EH (cell line): ENCODE data around the gene C11orf24.
"Not testable (repeated sequence)": the region's sequence is repeated elsewhere in the genome, so short reads cannot be mapped to it uniquely, and the experiment has no call there.

ENCODE experiments used
- DNase-seq: peaks from one replicate; pipeline ENCODE4 v3.0.0-alpha.2; 2015; ENCODE audit warnings: low read depth

The C11orf24 gene

DNA sequence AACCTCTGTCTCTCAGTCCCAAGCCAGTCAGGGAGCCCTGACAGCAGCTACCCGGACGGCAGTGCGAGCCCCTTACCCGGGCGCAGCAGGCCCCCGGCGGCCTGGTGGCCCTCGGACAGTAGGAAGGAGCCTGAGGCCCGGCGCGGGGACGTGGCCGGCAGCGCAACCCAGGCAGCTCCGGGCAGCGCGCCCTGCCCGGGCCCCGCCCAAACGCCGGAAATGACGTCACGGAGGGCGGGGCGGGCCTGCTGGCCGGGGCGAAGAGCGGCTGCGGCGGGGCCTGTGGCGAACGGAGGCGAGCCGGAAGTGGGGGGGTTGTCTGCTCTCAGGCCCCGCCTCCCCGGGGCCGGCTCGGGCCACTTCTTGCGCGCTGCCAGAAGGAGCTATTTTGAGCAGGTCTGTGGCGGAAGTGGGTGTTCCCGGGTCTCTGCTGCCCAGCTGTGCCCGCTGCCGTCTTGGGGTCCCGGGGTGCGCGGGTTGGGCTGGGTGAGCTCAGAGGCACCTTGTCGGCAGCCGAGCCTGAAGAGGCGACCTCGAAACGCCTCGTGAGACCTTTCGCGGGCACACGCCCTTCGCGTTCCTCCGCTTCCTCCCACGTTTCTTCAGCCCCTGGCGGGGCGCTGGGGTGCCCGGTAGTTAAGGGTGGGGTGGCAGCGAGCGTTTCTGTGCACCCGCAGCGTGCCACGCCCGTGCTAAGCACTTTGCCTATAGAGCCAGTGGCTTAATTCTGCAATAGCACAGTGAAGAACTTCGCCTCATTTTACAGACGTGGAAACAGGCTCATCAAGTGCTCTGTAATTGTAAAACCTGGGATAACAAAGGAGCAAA is at the start of gene C11orf24:
C11orf24 (minus strand) TSS at position 193 of the 828 bp plus-strand sequence. CDS start 8,206 bp downstream, outside the sequence.
- DNase-seq = peak; percentile 95

DNA sequence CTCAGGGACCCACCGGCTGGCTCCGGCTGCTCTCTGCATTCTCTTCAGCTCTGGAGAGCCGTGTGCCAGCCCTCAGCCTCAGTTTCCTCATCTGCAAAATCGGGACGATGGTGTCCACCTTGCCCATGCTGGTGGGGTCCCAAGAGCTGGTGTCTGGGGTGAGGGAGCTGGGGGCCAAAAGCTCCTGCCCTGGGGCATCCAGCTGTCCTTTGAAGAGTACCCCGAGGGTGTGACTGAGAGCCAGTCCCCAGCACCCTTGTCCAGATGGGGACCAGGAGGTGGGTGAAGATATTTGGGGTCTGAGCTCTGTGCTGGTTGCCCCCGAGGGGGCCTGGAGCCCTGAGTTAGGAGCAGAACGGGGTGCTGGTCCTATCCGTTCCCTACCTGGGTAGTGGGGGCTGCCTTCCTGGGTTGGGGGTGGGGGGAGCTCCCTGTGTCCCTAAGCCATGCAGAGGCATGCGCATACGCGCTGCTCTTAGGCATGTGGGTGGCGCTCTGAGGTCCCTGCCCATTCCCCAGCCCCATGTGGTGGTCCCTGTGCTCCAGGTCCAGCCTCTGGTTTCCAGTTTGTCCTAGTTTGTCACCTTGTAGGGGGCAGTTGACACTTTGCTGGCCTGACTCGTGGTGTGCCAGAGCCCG is 45.5 kb upstream of the C11orf24 start:
- no peak for DNase-seq

DNA sequence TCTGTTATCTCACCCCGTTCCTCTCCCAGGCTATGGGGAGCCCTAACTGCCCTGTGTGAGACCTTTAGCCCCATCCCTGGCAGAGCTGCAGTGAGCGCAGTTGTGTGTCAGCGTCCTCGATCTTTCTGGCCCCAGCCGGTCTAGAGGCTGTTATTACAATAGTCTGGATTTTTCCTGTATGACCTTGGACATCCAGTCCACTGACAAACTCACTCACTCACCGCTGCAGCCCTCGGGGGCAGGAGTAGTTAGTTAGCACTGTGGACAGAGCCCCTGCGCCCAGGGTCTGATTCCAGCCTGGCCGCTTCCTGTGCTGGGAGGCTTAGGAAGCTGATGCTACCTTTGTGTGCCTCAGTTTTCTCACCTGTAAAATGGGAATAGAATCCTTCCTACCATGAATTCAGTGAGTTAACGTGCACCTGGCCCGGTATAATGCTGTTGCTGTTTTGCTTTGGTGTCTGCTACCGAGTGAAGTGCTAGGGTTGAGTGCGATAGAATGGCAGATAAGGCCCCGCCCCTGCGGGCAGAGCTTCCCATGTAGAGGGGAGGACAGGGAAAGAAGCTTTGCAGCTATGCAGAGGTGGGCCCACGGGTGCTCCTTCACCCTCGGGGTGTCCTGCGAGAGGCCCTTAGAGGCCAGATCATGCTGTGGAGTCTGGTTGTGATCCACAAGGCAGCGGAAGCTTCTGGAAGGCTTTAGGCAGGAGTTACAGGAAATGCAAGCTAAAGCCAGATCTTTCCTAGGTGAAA is 43.6 kb upstream of the C11orf24 start:
- DNase-seq = peak; percentile 37

DNA sequence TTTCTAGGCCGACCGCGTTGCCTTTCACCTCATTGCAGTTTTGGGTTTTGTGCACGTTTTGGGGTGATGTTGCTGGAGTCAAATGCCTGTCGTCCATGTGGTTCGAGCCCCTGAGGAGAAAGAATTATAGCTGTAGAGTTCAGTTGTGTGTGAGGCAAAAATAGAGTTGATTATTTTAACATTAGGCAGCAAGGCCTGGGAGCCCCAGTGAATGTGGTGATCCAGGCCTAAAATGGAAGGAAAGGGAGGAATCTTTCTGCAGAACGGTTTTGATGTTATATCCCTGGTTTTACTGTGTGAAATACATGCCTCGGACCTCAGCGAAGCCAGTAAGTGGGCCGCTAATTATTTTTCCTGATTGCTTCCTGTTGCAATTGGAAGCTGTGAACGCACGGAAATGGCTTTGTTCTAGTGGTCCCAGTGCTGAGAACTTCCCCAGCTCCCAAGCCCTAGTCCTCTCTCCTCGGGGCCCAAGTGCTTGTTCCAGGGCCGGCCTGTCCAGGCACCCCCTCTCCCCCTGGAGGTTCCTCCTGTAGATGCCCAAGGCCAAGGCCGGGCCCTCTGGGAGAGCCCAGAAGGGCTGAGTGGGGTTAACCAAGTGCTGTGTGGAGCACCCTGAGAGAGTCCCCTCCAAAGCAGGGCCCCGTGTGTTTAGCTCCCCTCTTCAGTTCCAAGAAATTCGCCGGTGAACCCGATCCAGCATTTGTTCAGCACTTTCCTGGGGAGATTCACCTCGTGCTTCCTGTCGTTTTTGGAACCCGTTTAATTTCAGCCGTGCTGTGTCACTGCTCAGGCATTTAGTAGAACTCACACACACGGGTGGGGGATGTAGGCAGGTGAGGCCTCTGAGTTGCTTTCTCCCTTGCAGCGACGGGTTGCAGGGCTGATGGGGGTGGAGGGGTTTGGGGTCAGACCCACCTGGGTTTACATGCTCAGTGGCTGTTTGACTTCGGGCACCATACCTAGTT is 42.7 kb upstream of the C11orf24 start:
- DNase-seq = peak; percentile 66

DNA sequence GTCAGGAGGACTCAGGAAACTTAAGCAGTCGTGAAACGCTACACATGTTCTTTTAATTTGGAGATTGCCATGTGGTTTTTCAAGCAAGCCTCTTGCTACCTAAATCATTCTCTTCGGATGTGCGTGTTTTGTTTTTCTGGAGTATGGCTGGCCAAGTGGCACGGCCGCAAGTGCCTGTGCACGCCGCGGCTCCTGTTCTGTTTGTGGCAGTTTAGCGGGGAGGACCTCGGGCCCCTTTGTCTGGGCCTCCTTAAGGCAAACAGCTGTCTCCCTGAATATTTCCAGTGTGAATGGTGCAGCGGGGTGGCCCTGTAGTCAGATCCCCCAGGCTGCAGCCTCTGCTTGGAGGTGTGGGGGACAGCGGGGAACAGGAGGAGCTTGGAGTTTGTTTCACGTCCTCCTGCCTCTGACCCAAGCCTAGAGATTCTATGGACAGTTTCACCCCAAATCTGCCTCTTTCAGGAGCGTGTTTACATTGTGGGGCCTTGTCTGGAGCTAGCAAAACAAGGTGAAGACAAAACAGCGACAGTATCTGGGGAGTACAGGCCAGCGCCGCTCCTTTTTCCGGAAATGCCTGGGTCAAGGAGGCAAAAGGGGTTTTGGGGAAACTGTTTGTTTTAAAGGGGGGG is 41.9 kb upstream of the C11orf24 start:
- peak; percentile 51 for DNase-seq

DNA sequence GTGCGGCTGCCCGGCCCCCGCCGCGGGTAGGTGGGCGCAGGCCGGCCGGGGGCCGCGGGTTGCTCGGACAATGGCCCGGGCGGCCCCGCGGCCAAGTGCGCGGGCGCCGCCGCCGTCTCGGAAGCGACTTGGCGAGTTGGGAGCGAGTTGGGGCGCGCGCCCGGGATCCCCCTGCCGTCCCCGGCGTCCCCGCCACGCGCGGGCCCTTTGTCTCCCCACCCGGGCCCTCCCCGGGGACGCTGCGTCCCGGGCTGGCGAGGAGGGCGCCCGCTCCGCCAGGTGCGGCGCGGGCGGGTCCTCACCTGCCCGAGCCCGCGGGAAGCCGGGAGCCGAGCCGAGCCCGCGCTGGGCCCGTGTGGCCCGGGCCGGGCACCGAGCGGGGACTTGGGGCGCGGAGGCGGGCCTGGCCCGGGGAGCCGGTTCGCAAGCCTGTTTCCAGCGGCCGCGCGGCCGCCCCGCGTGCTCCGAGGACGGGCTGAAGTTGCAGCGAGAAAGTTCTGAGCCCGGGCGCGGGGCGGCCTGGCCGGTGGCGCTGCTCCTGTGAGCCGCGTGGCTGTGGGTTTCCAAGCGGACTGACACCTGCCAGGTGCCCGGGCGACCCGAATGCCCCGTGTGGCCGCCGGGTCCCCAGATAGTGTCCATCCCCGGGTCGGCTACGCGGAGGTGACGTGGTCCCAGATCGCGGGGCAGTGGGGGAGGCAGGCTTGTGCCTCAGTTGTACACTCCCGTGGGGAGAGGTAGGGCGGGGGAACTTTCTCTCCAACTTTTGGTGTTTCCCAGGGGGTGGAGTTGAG is 41.2 kb upstream of the C11orf24 start:
- peak; percentile 22 for DNase-seq

DNA sequence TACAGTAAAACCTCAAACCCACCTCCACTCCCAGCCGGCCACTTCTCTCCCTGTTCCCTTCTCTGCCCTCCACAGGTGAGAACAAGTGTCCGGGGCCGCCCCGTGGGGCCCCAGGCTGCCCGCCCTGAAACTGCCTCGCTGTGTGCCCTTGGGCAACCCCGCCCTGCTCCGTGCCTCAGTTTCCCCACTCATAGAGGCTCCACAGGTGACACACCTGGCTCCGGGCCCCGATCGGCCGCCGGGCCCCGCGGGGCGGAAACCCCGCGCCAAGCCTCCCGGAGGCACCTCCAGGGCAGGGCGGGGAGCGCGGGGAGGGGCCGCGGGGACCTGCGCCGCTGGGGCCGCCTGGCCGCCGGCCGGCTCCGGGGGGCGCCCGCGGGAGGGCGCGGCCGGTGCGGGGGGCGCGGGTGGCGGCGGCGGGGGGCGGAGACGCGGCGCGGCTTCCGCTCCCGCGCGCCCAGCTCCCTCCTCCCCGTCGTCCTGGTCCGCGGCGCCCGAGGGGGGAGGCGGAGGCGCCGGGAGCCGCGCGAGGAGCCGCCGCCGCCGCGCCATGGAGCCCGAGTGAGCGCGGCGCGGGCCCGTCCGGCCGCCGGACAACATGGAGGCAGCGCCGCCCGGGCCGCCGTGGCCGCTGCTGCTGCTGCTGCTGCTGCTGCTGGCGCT is 40.5 kb upstream of the C11orf24 start, which contains the start of gene LRP5:
LRP5 (plus strand) TSS at position 475 of the 663 bp plus-strand sequence; CDS start at position 599, 124 bp downstream.
- peak; percentile 50 for DNase-seq

DNA sequence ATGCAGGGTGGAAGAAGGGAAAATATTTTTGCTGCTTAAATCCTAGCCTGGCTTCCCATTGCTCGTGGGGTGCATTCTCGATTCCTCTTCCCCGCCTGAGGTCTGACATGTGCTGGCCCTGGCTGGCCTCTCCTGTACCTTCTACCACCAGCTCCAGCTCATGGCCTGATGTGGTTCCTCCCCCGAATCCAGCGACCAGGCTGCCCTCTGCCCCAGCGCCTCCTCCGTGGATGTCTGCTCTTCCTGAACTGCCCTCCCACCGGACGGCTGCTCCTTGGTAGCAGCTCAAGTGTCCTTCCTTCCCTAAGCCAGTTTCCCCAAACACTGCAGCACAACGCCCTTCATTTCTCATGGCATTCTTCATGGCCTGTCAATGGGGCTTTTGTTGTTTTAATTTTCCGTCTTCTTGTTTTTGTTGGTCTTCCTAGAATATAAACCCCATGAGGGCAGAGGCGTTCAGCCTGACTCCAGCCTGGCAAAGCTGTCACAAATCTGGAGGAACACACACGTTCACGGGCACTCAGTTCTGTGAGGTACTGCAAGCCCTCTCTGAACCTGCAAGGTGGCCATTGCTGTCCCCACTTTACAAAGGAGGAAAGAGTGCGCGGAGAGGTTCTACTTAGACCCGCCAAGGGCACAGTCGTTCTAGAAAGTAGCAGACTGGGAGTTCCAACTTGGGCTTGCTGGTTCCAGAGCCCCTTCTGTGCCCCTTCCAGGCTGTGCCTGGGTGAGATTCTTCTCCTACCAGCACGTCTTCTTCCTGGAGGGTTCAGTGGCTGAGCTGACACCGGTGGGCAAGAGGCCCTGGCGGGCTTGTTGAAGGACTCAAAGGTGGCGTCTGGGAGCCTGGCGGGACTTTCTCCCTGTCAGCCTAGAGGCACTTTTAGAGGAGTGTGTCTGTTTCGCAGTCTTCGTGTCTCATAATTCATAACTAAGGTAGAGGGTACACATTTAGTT is 39.7 kb upstream of the C11orf24 start:
- no peak for DNase-seq

DNA sequence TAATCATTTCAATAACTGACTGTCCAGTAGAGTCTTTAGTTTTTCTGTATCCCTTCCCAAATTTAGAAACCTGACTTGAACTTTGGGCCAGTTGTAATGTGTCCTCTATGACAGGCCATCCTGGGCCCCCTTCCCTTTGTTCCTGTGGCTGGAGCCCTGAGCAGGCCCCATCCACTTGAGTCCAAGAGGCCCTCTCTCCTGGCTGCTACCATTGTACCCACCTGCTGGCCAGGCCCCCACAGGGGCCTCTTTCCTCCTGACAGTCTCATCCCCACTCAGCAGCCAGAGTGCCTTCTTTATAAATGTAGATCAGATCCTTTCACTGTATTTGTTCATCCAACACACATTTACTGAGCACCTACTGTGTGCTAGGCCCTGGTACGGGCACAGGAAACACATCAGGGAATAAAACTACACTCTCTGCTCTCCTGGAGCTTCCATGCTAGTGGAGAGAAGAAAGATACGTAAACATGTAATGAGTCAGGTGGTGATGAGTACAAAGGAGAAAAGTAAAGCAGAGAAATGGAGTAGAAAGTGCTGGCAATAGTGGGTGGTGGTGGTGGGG is 37.9 kb upstream of the C11orf24 start:
- DNase-seq = no peak

DNA sequence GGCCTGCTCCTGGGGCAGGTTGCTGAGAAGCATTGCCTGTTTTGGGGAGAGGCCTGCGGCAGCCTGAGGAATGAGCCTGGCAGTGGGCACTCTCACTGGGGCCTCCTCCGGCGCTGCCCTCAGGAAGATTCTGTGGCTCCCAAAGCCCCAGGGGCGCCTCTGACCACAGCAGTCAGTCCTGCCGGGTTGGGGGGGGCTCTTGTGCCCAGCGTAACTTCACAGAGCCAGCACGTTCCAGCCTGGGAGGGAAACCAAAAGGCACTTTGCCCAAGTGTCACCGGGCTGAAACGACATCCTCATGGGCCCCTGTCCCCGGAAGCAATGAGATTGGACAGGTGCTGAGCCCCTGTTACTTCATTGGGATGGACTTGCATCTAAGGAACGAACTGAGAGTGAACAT is 36.3 kb upstream of the C11orf24 start:
- no peak for DNase-seq

DNA sequence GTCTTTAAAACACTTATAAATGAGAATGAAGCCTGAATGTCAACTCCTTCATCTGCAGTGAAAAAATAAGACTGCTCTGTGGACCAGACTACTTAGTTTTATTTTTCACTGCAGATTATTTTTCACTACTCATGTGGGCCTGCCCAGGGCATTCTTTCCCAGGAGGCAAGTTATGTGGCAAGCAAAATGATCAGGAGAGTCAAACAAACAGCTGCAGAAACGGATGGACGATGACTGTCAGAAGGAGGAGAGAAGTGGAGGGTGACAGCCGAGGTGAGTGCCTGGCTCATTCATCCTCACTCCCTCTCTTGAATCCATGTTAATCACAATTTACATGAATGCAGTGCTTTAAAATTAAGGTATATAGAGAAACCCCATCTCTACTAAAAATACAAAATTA is 34.9 kb upstream of the C11orf24 start:
- DNase-seq = no peak

DNA sequence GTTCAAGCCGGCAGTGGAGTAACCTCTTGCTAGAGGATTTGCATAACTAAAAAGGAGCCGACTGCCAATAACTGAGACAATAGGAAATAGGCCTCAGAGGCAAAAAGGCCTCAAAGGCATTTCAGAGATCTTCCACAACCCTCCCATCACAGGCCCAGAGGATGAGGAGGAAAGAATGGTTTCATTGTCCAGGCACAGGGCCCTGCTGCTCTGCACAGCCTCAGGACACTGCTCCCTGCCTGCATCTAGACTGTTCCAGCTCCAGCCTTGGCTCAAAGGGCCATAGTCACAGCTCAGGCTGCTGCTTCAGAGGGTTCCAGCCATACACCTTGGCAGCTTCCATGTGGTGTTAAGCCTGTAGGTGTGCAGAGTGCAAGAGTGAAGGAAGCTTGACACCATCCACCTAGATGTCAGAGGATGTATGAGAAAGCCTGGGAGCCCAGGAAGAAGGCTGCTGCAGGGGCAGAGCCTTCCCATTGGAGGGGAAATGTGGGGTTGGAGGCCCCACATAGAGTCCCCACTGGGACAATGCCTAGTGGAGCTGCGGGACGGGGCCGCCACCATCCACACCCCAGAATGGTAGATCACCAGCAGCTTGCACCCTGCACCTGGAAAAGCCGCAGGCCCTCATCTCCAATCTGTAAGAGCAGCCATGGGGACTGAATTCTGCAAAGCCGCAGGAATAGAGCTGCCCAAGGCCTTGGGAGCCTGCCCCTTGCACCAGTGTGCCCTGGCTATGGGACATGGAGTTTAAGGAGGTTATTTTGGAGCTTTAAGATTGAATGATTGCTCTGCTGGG is 32.4 kb upstream of the C11orf24 start:
- no peak for DNase-seq

DNA sequence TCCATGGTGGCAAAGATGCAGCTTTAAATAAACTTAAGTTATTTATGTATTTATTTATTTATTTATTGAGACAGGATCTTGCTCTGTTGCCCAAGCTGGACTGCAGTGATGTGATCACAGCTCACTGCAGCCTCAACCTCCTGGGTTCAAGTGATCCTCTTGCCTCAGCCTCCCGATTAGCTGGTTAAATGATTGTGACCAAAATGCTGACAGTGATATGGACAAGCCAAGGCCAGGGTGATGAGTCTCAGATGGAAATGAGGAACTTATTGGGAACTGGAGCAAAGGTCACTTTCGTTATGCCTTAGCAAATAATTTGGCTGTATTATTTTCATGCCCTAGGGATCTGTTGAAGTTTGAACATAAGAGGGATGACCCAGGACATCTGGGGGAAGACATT is 31.3 kb upstream of the C11orf24 start:
- no peak for DNase-seq

DNA sequence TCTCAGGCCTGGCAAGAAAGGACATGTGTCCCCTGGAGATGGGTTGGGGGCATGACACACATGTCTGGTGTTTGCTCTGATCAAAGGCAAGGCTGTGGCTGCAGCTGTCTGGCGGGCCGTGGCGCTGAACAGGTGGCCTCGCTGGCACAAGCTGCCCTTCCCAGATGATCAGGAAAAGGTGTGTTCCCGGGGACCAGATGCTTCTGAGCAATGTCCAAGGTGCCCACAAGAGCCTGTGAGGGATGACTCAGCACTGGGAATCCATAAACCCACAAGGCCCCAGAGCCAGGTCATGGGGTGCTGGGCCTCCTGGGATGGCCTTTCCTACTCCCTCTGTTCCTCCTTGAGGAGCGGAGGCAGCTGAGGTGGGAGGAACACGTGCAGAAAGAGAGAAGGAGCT is 30.9 kb upstream of the C11orf24 start:
- peak; percentile 50 for DNase-seq

DNA sequence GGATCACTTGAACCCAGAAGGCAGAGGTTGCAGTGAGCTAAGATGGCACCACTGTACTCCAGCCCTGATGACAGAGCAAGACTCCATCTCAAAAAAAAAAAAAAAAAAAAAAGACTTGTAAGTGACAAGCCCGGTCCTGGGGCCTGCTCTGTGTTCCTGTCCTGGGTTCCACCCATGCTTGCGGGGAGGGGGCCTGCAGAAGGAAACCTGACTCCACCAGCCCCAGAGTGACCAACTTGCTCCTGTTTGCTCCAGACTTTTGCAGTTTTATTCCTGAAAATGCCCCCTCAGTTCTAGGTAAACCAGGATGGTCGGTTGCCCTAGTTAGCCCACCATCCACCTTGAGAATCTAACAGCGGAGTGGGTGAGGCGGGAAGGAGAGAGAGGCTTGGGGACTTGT is 30.5 kb upstream of the C11orf24 start:
- no peak for DNase-seq

DNA sequence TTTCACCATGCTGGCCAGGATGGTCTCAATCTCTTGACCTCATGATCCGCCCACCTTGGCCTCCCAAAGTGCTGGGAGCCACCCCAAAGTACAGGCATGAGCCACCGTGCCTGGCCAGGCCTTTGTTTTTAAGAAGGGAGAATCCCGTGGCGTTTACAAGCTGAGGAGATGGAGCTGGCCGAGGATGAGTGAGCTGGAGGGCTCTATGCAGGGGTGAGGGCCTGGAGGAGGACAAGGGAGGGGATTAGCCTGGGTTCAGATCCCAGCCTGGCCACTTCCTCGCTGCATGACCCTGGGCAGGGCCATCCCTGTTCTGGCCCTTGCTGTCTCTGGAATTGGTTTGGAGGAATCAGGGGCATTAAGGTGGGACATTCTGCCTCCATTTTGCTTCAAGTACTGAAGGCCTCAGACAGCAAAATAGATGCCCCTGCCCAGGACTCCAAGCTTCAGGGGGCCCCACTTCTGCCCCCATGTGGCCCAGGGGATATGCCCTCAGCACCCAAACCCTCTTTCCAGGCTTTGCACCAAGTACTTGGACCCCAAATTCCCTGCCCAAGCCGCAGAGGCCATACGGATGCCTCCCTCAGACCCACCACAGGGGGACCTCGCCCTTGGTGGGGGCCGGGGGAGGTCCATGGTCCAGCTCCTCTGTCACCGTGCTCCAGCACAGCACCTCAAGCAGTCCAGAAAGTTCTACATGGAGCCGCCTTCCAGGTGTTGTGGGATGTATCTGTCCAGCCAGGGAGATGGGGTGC is 28.5 kb upstream of the C11orf24 start:
- no peak for DNase-seq

DNA sequence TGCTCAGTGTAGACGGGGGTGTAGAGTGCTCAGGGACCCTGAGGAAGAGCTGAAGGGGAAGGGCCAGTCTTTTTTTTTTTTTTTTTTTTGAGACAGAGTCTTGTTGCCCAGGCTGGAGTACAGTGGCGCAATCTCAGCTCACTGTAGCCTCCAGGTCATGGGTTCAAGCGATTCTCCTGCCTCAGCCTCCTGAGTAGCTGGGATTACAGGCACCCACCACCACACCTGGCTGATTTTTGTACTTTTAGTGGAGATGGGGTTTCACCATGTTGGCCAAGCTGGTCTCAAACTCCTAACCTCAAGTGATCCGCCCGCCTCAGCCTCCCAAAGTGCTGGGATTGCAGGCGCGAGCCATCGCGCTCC is 27.7 kb upstream of the C11orf24 start:
- not testable (repeated sequence) for DNase-seq
